Measurements from ENCODE around the gene FAF1.

DNA sequence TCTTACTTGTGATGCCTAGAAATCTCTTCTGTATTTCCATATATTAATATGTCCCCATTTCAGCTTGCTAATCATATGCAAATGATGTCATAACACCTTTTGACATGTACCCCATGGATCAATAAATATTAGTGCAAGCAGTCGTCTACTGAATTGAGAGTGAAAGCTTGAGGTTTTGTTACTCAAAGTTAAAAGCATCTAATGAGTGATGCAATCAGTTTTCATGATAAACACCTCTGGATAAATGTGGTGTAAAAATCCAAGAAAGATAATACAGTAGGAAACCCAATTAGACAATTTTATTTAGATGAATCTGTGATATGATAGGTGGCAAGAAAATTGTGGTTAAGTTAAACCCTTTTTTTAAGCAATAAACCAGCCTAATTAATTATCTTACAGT lies 395.6 kb downstream of the FAF1 start:
- TF ChIP-seq POLR2A (IDR thresholded peaks at IDR 0.05; ENCODE audit: low read length) (no peak), GATA1 (IDR thresholded peaks at IDR 0.05; ENCODE audit: low read depth, low read length) (no peak)
